ENCODE results near the gene CKMT1A. TPM values are rescaled to one million over a fixed set of nuclear protein-coding genes. Genes with fewer than 3 reads are reported as not detected.
"Not testable (repeated sequence)": the region's sequence is repeated elsewhere in the genome, so short reads cannot be mapped to it uniquely, and the experiment has no call there.

The CKMT1A gene
- total RNA-seq: 0.15 and 0.16 TPM in 2 replicates

GRCh38 chr15:43693148-43694022 lies at the start of gene CKMT1A:
TSS of gene CKMT1A (plus strand) at chr15:43693859. CDS start at chr15:43694051, 192 bp downstream.
- H3K36me3 Mint-ChIP-seq (ENCODE audit: low read depth); H3K27ac Mint-ChIP-seq; H3K4me3 Mint-ChIP-seq; H3K4me1 Mint-ChIP-seq (ENCODE audit: low read depth); DNase-seq (ENCODE audit: low spot score); intact Hi-C loops (cut with micrococcal nuclease); H3K27me3 Mint-ChIP-seq (ENCODE audit: insufficient read depth); H3K9me3 Mint-ChIP-seq: not testable (repeated sequence)

GRCh38 chr15:43648649-43649429 lies 44.8 kb upstream of the CKMT1A start, which contains the start of gene CATSPER2:
TSS of gene CATSPER2 (minus strand) at chr15:43648844. CDS start at chr15:43648061, 783 bp downstream.
- no peak for DNase-seq (ENCODE audit: low spot score)
- Mint-ChIP-seq H3K4me3 (no peak within 1 kb of the TSS), H3K4me1 (ENCODE audit: low read depth) (no peaks in the 10 kb centered on the region), H3K27ac (no peak within 1 kb of the TSS), H3K27me3 (ENCODE audit: insufficient read depth) (no peaks in the 10 kb centered on the region), H3K9me3 (no peaks in the 10 kb centered on the region), H3K36me3 (ENCODE audit: low read depth) (peaks cover 5% of the 10 kb centered on the region)
- intact Hi-C loops (cut with micrococcal nuclease): no loop called here

GRCh38 chr15:43649430-43649926 lies 44.2 kb upstream of the CKMT1A start:
- H3K4me3 Mint-ChIP-seq; H3K9me3 Mint-ChIP-seq; H3K27ac Mint-ChIP-seq; H3K27me3 Mint-ChIP-seq (ENCODE audit: insufficient read depth); DNase-seq (ENCODE audit: low spot score); H3K4me1 Mint-ChIP-seq (ENCODE audit: low read depth); H3K36me3 Mint-ChIP-seq (ENCODE audit: low read depth); intact Hi-C loops (cut with micrococcal nuclease): not testable (repeated sequence)

- H3K36me3 Mint-ChIP-seq (ENCODE audit: low read depth); H3K27me3 Mint-ChIP-seq (ENCODE audit: insufficient read depth); H3K27ac Mint-ChIP-seq; DNase-seq (ENCODE audit: low spot score); H3K4me1 Mint-ChIP-seq (ENCODE audit: low read depth); H3K9me3 Mint-ChIP-seq; H3K4me3 Mint-ChIP-seq; intact Hi-C loops (cut with micrococcal nuclease): not testable (repeated sequence)
Measured at GRCh38 chr15:43659727-43660126, 33.9 kb upstream of the CKMT1A start.

GRCh38 chr15:43662293-43662692 lies 31.4 kb upstream of the CKMT1A start:
- intact Hi-C loops (cut with micrococcal nuclease); H3K36me3 Mint-ChIP-seq (ENCODE audit: low read depth); DNase-seq (ENCODE audit: low spot score); H3K4me3 Mint-ChIP-seq; H3K4me1 Mint-ChIP-seq (ENCODE audit: low read depth); H3K27ac Mint-ChIP-seq; H3K27me3 Mint-ChIP-seq (ENCODE audit: insufficient read depth); H3K9me3 Mint-ChIP-seq: not testable (repeated sequence)

- DNase-seq (ENCODE audit: low spot score); intact Hi-C loops (cut with micrococcal nuclease); H3K4me3 Mint-ChIP-seq; H3K4me1 Mint-ChIP-seq (ENCODE audit: low read depth); H3K9me3 Mint-ChIP-seq; H3K27ac Mint-ChIP-seq; H3K36me3 Mint-ChIP-seq (ENCODE audit: low read depth); H3K27me3 Mint-ChIP-seq (ENCODE audit: insufficient read depth): not testable (repeated sequence)
Measured at GRCh38 chr15:43663333-43663732, 30.3 kb upstream of the CKMT1A start.

GRCh38 chr15:43666177-43666576 lies 27.5 kb upstream of the CKMT1A start:
- DNase-seq (ENCODE audit: low spot score); H3K36me3 Mint-ChIP-seq (ENCODE audit: low read depth); H3K9me3 Mint-ChIP-seq; H3K27ac Mint-ChIP-seq; H3K27me3 Mint-ChIP-seq (ENCODE audit: insufficient read depth); H3K4me1 Mint-ChIP-seq (ENCODE audit: low read depth); H3K4me3 Mint-ChIP-seq; intact Hi-C loops (cut with micrococcal nuclease): not testable (repeated sequence)

GRCh38 chr15:43674175-43674574 lies 19.5 kb upstream of the CKMT1A start:
- H3K4me1 Mint-ChIP-seq (ENCODE audit: low read depth); H3K27ac Mint-ChIP-seq; H3K4me3 Mint-ChIP-seq; H3K9me3 Mint-ChIP-seq; DNase-seq (ENCODE audit: low spot score); intact Hi-C loops (cut with micrococcal nuclease); H3K27me3 Mint-ChIP-seq (ENCODE audit: insufficient read depth); H3K36me3 Mint-ChIP-seq (ENCODE audit: low read depth): not testable (repeated sequence)

- DNase-seq (ENCODE audit: low spot score); intact Hi-C loops (cut with micrococcal nuclease); H3K9me3 Mint-ChIP-seq: not testable (repeated sequence)
Measured at GRCh38 chr15:43689604-43690301, 3.9 kb upstream of the CKMT1A start.

GRCh38 chr15:43692679-43693078 lies 980 bp upstream of the CKMT1A start:
- H3K27me3 Mint-ChIP-seq (ENCODE audit: insufficient read depth); H3K27ac Mint-ChIP-seq; H3K36me3 Mint-ChIP-seq (ENCODE audit: low read depth); intact Hi-C loops (cut with micrococcal nuclease); H3K4me1 Mint-ChIP-seq (ENCODE audit: low read depth); H3K9me3 Mint-ChIP-seq; H3K4me3 Mint-ChIP-seq; DNase-seq (ENCODE audit: low spot score): not testable (repeated sequence)

More at GRCh38 chr15:43689604-43690301, 3.9 kb upstream of the CKMT1A start:
- H3K27me3 Mint-ChIP-seq (ENCODE audit: insufficient read depth); H3K4me1 Mint-ChIP-seq (ENCODE audit: low read depth); H3K36me3 Mint-ChIP-seq (ENCODE audit: low read depth); H3K4me3 Mint-ChIP-seq; H3K27ac Mint-ChIP-seq: not testable (repeated sequence)

GRCh38 chr15:43702174-43702573 lies 8.5 kb downstream of the CKMT1A start:
- no peak overlapping the region for H3K27ac Mint-ChIP-seq
- DNase-seq (ENCODE audit: low spot score): no peak
- peaks cover 6% of the 10 kb centered on the region for H3K27me3 Mint-ChIP-seq (ENCODE audit: insufficient read depth)
- intact Hi-C loops (cut with micrococcal nuclease): no loop called here
- H3K36me3 Mint-ChIP-seq (ENCODE audit: low read depth): no peaks in the 10 kb centered on the region
- no peaks in the 10 kb centered on the region for H3K4me1 Mint-ChIP-seq (ENCODE audit: low read depth)
- H3K9me3 Mint-ChIP-seq: no peaks in the 10 kb centered on the region
- H3K4me3 Mint-ChIP-seq: no peak overlapping the region

GRCh38 chr15:43702701-43703424 lies 9.2 kb downstream of the CKMT1A start:
- Mint-ChIP-seq H3K27me3 (ENCODE audit: insufficient read depth) (peaks cover 6% of the 10 kb centered on the region), H3K4me3 (no peak overlapping the region), H3K9me3 (no peaks in the 10 kb centered on the region), H3K36me3 (ENCODE audit: low read depth) (no peaks in the 10 kb centered on the region), H3K4me1 (ENCODE audit: low read depth) (no peaks in the 10 kb centered on the region), H3K27ac (no peak overlapping the region)
- intact Hi-C loops (cut with micrococcal nuclease): no loop called here
- no peak for DNase-seq (ENCODE audit: low spot score)
